Forelimb muscle (tissue), 1 donor: ENCODE measurements around the gene VARS2. TPM values are rescaled to one million over a fixed set of nuclear protein-coding genes. Genes with fewer than 3 reads are reported as not detected.
"Not testable (repeated sequence)": the region's sequence is repeated elsewhere in the genome, so short reads cannot be mapped to it uniquely, and the experiment has no call there.

Source experiments
- DNase-seq: peaks from one replicate; pipeline ENCODE4 v3.0.0-alpha.2; 2013; ENCODE audit warnings: low read depth
- polyA plus RNA-seq: library from polyadenylated mRNA; unstranded; fragments of 120-200 nt; gene quantifications from one replicate; pipeline ENCODE4 v1.2.1, GENCODE V29; 2013; ENCODE audit not compliant: insufficient read length

Gene VARS2
- polyA plus RNA-seq, 1 donor: 30.7 TPM

GRCh38 chr6:30962716-30963115 is 48.7 kb downstream of the VARS2 start:
- no peak for DNase-seq

GRCh38 chr6:30963641-30964040 is 49.6 kb downstream of the VARS2 start:
- DNase-seq: no peak

DNA sequence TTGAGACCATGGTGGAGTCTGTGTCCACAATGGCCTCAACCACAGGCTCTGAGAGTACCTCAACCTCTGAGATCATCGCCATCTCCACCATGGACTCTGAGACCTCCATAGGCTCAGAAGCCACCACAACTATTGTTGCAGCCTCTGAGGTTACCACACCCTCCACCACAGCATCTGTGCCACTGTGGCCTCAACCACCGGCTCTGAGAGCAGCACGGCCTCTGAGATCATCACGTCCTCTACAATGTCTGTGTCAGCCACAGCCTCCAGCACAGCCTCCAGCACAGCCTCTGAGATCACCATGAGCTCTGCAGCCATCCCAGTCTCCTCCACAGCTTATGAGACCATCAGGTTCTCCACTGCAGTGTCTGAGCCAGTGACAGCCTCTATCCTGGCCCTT is 50.0 kb downstream of the VARS2 start:
- no peak for DNase-seq

- no peak for DNase-seq
Measured at GRCh38 chr6:30965140-30965601, 51.1 kb downstream of the VARS2 start.

DNA sequence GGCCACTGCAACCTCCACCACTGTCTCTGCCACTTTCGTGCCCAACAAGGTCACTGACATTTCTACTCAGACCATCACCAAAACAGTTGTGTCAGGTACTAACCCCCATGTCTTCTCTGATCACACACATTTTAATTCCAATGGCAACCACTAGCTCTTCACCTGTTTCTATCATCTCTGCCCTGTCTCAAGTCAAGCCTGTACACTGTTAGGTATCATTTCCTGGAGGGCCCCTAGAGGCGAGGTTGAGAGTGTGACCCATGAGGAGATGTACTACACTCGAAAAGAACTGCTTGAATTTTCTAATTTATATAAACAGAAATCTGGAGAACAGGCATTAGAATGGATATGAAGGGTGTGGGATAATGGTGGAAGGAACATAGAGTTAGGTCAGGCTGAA is 52.1 kb downstream of the VARS2 start:
- DNase-seq: no peak

GRCh38 chr6:30969171-30969570 is 55.1 kb downstream of the VARS2 start:
- not testable (repeated sequence) for DNase-seq

GRCh38 chr6:30970946-30971345 is 56.9 kb downstream of the VARS2 start:
- no peak for DNase-seq

GRCh38 chr6:30972816-30973215 is 58.8 kb downstream of the VARS2 start:
- no peak for DNase-seq

DNA sequence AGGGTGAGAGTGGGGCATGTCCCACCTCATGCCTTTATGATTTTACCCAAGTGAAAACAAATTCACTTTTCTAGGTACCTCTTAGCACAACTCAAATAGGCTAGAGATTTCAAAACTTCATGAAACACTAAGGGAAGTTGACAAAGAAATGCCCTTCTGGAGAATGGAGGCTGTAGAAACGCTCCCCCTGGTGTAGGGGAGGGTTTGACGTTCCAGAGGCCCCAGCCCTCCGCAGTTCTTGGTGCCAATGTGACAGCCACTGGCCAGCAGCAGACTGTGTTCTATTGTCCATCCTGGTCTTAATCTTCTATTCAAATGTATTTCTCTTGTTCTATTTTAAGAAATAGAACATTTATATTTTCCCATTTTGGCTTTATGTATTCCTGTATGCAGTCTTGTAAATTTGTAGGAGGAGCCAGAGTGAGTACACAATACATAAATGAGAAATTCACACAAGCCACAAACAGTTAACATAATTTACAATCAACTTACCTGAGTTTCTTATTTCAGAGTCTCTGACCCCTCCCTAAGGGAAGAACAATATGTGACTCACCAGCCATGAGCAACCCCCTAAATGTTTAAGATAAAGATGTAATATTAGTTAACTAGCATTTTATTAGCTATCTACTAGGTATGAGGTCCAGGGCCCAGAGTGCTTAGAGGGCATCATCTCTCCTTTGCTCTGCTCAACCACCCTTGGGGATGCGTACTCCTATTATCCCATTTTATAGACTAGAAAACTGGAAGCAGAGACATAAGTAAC is 60.6 kb downstream of the VARS2 start:
- DNase-seq: no peak

Other genes with a start within 250 kb of the VARS2 start
- gene DHX16, start 241.2 kb upstream of the VARS2 start, polyA plus RNA-seq: 20.9 TPM
- 37.8 TPM for gene PPP1R18, start 227.6 kb upstream of the VARS2 start, polyA plus RNA-seq
- gene NRM, start 223.3 kb upstream of the VARS2 start, polyA plus RNA-seq: 30.9 TPM
- 20.2 TPM for gene MDC1, start 197.0 kb upstream of the VARS2 start, polyA plus RNA-seq
- 663 TPM for gene TUBB, start 193.9 kb upstream of the VARS2 start, polyA plus RNA-seq
- 105 TPM for gene FLOT1, start 171.6 kb upstream of the VARS2 start, polyA plus RNA-seq
- 17.3 TPM for gene IER3, start 169.7 kb upstream of the VARS2 start, polyA plus RNA-seq
- 65.4 TPM for gene DDR1, start 29.7 kb upstream of the VARS2 start, polyA plus RNA-seq
- gene GTF2H4, start 6.0 kb upstream of the VARS2 start, polyA plus RNA-seq: 23.7 TPM
- not detected for gene SFTA2, start 17.9 kb downstream of the VARS2 start, polyA plus RNA-seq
- gene MUCL3, start 26.7 kb downstream of the VARS2 start, polyA plus RNA-seq: not detected
- not detected for gene MUC21, start 69.5 kb downstream of the VARS2 start, polyA plus RNA-seq
- gene MUC22, start 96.2 kb downstream of the VARS2 start, polyA plus RNA-seq: not detected
- not detected for gene C6orf15, start 198.3 kb downstream of the VARS2 start, polyA plus RNA-seq
- 1.7 TPM for gene PSORS1C1, start 200.6 kb downstream of the VARS2 start, polyA plus RNA-seq
- 0.06 TPM for gene CDSN, start 206.2 kb downstream of the VARS2 start, polyA plus RNA-seq
- not detected for gene PSORS1C2, start 224.8 kb downstream of the VARS2 start, polyA plus RNA-seq
- gene CCHCR1, start 243.6 kb downstream of the VARS2 start, polyA plus RNA-seq: 14.3 TPM
- gene TCF19, start 244.4 kb downstream of the VARS2 start, polyA plus RNA-seq: 8.4 TPM